K562 (cell line): ENCODE measurements around the gene HSD17B1. TPM values are rescaled to one million over a fixed set of nuclear protein-coding genes. Genes with fewer than 3 reads are reported as not detected.
A peak's percentile ranks its signal among the peaks of the same experiment; 100 is the strongest.

Experiments used
- ATAC-seq: fragments of 200-7000 bp; cut with Tn5 transposase; 3 replicates; pipeline ENCODE4 v1.9.1; 2020; ENCODE audit warnings: moderate library complexity
- BruUV-seq: library from RNA; stranded (reverse); fragments of 400-500 nt; replicated peaks from 2 replicates; lab custom pipeline; 2021; lab: Mats Ljungman, UMichigan
- CTCF ChIA-PET: fragments of 300-600 bp; formaldehyde crosslinking; extraction: SDS; loops from one replicate; lab custom pipeline; 2021; ENCODE audit warnings: low intra/inter-chr PET ratio; lab: Yijun Ruan, JAX
- POLR2A ChIA-PET: fragments of 300-600, 350-650 bp; sonication (Branson Sonifier 250); formaldehyde crosslinking; extraction: SDS; loops from one replicate; lab custom pipeline; 2021; ENCODE audit warnings: antibody characterized with exemption, inconsistent platforms; lab: Yijun Ruan, JAX
- DNase-seq, 4 experiments: peaks; one replicate each; pipeline versions ENCODE4 v3.0.0 to v3.0.0-alpha.2; 2011 to 2018; ENCODE audit warnings: low spot score in 3 of 4, mixed read lengths in 3 of 4; ENCODE audit errors: extremely low read depth in 1 of 4
- FAIRE-seq: peaks from 2 replicates; lab custom pipeline; 2011; peaks lifted over from hg19 to GRCh38; lab: Jason Lieb, UNC
- H2AFZ ChIP-seq: 2 replicates; pipeline ENCODE4 v1.6.0; 2011; ENCODE audit warnings: low read depth, low read length, control low read depth, inconsistent platforms
- H3K27ac ChIP-seq: fragments of 200-600 bp; 3 replicates; pipeline ENCODE4 v1.8.0; 2011; ENCODE audit warnings: low read depth, mild to moderate bottlenecking, control low read depth, inconsistent platforms, low read length, moderate library complexity, mixed read lengths; ENCODE audit errors: extremely low read depth
- H3K27me3 ChIP-seq, 2 experiments: fragments of 300-600 bp in 1 of 2; 2 replicates in 1 of 2; 3 replicates in 1 of 2; pipeline versions ENCODE4 v1.6.0 to v1.8.0; 2011; ENCODE audit warnings: inconsistent platforms in 2 of 2, low read length in 2 of 2, mild to moderate bottlenecking in 1 of 2, mixed read lengths in 1 of 2, moderate library complexity in 1 of 2; ENCODE audit not compliant: control insufficient read depth in 2 of 2, insufficient read depth in 2 of 2
- H3K36me3 ChIP-seq: fragments of 300-600 bp; 3 replicates; pipeline ENCODE4 v1.8.0; 2011; ENCODE audit warnings: mild to moderate bottlenecking, low read length, inconsistent platforms; ENCODE audit not compliant: control insufficient read depth, insufficient read depth
- H3K4me1 ChIP-seq, 2 experiments: fragments of 200-600 bp in 1 of 2; replicated peaks in 1 of 2; 2 replicates in 1 of 2; 3 replicates in 1 of 2; pipeline versions ENCODE4 v1.5.1 to v1.8.0; 2011; ENCODE audit warnings: inconsistent platforms in 2 of 2, low read length in 2 of 2, mild to moderate bottlenecking in 1 of 2, mixed read lengths in 1 of 2, moderate library complexity in 1 of 2; ENCODE audit not compliant: control insufficient read depth in 2 of 2, insufficient read depth in 2 of 2
- H3K4me2 ChIP-seq: 2 replicates; pipeline ENCODE4 v1.6.1; 2011; ENCODE audit warnings: low read length, control low read depth, inconsistent platforms, mixed read lengths; ENCODE audit not compliant: insufficient read depth
- H3K4me3 ChIP-seq: fragments of 200-600 bp; sonication (generic), shearing (Covaris generic); 2 replicates; pipeline ENCODE4 v1.5.1; 2016; ENCODE audit warnings: control low read depth, inconsistent platforms
- H3K79me2 ChIP-seq: fragments of 200-600 bp; 3 replicates; pipeline ENCODE4 v1.8.0; 2011; ENCODE audit warnings: low read length, inconsistent platforms; ENCODE audit not compliant: control insufficient read depth, insufficient read depth
- H3K9ac ChIP-seq, 2 experiments: 2 replicates each; pipeline versions ENCODE4 v1.6.0 to v1.6.1; 2011; ENCODE audit warnings: low read depth in 2 of 2, low read length in 2 of 2, control low read depth in 1 of 2, inconsistent platforms in 1 of 2, mild to moderate bottlenecking in 1 of 2, mixed read lengths in 1 of 2; ENCODE audit not compliant: insufficient read depth in 1 of 2
- H3K9me1 ChIP-seq: one replicate; pipeline ENCODE4 v1.6.0; 2011; ENCODE audit warnings: inconsistent platforms, mild to moderate bottlenecking, low read length, moderate library complexity; ENCODE audit not compliant: control insufficient read depth, insufficient read depth
- H3K9me3 ChIP-seq: replicated peaks from 2 replicates; pipeline ENCODE4 v1.5.1; 2011; ENCODE audit warnings: low read depth, low read length, inconsistent platforms; ENCODE audit not compliant: control insufficient read depth, insufficient read depth
- H4K20me1 ChIP-seq: replicated peaks from 2 replicates; pipeline ENCODE4 v1.6.1; 2011; ENCODE audit warnings: low read length, inconsistent platforms, mixed read lengths; ENCODE audit not compliant: control insufficient read depth, insufficient read depth
- BMI1 ChIP-seq: fragments of 150-350 bp; IDR thresholded peaks from 2 replicates; pipeline ENCODE4 v1.6.1; 2014; ENCODE audit warnings: low read length
- GATA2 ChIP-seq: sonication (generic); formaldehyde crosslinking; IDR thresholded peaks from 2 replicates; pipeline ENCODE4 v1.4.0; 2020; ENCODE audit warnings: mild to moderate bottlenecking, missing genetic modification reagents
- HNRNPLL ChIP-seq: fragments of 200-400 bp; formaldehyde crosslinking; IDR thresholded peaks from 2 replicates; pipeline ENCODE4 v1.6.1; 2017; ENCODE audit warnings: low read length, low read depth, mild to moderate bottlenecking; ENCODE audit not compliant: poor library complexity, severe bottlenecking
- KDM2B ChIP-seq: fragments of 250-450 bp; sonication (Bioruptor Pico); IDR thresholded peaks from 2 replicates; pipeline ENCODE4 v1.8.0; 2021; ENCODE audit warnings: mild to moderate bottlenecking, moderate library complexity
- KDM5B ChIP-seq: fragments of 200-600 bp; sonication (generic); IDR thresholded peaks from 2 replicates; pipeline ENCODE4 v1.6.1; 2012; ENCODE audit warnings: low read depth, mild to moderate bottlenecking, moderate library complexity, low read length, control low read depth, inconsistent platforms; ENCODE audit not compliant: insufficient replicate concordance
- LARP7 ChIP-seq: fragments of 450-650 bp; IDR thresholded peaks from 2 replicates; pipeline ENCODE4 v1.6.1; 2016
- MED1 ChIP-seq: sonication (generic); formaldehyde crosslinking; IDR thresholded peaks from 2 replicates; pipeline ENCODE4 v1.8.1; 2023; ENCODE audit warnings: missing genetic modification reagents, borderline replicate concordance
- NCOR1 ChIP-seq: fragments of 450-650 bp; IDR thresholded peaks from 2 replicates; pipeline ENCODE4 v1.6.1; 2016; ENCODE audit warnings: mild to moderate bottlenecking, moderate library complexity
- NR2C1 ChIP-seq, 2 experiments: fragments of 450-650 bp; IDR thresholded peaks; 2 replicates each; pipeline ENCODE4 v1.6.1; 2017; ENCODE audit warnings: mild to moderate bottlenecking in 2 of 2, antibody characterized with exemption in 1 of 2, inconsistent platforms in 1 of 2, missing compliant biosample characterization in 1 of 2, missing genetic modification characterization in 1 of 2
- SRF ChIP-seq, 2 experiments: fragments of 250-450, 450-650 bp in 1 of 2; sonication (Bioruptor Pico) in 1 of 2; sonication (generic) in 1 of 2; formaldehyde crosslinking; IDR thresholded peaks; 2 replicates each; pipeline versions ENCODE4 v1.5.0 to v1.5.1; 2020 to 2022; ENCODE audit warnings: mild to moderate bottlenecking in 1 of 2, missing genetic modification reagents in 1 of 2
- ZNF3 ChIP-seq: fragments of 250-450 bp; sonication (Bioruptor Pico); IDR thresholded peaks from 2 replicates; pipeline ENCODE4 v1.5.0; 2021; ENCODE audit warnings: mild to moderate bottlenecking, moderate library complexity
- WGBS: fragments of 100-300 bp; shearing (Covaris generic); methylation state at CpG from one replicate; pipeline ENCODE4 v1.1.6; 2016; ENCODE audit warnings: low coverage, mixed read lengths; ENCODE audit not compliant: insufficient coverage; ENCODE audit errors: missing lambda C conversion rate; 5-methylcytosine and 5-hydroxymethylcytosine counted together
- in situ Hi-C: fragments of 300-500 bp; cut with MboI; formaldehyde crosslinking; loops from 4 replicates; pipeline ENCODE4 v1.15.0; 2018; ENCODE audit warnings: inconsistent platforms, mixed read lengths
- intact Hi-C: fragments of 100-400 bp; cut with micrococcal nuclease; formaldehyde crosslinking; loops from 2 replicates; pipeline ENCODE4 v1.14.2; 2022
- polyA plus RNA-seq, 8 experiments: library from polyadenylated mRNA; depleted of rRNA in 4 of 8; stranded (reverse) in 5 of 8; unstranded in 3 of 8; fragments of >200 nt; fragmentation: Nextera tagmentation in 2 of 8; fragmentation: Illumina TruSeq in 1 of 8; extraction: Ambion mirVana in 2 of 8; extraction: Trizol in 1 of 8; gene quantifications; 2 replicates each; pipeline versions ENCODE4 v1.2.1 to v1.2.3, GENCODE V29; 2011 to 2014; ENCODE audit warnings: inconsistent platforms in 1 of 8, missing spikeins in 1 of 8
- total RNA-seq, 7 experiments: library from RNA; depleted of rRNA in 6 of 7; stranded (reverse); fragments of >200 nt in 6 of 7; fragmentation: Illumina TruSeq in 2 of 7; extraction: Trizol in 2 of 7; gene quantifications; 2 replicates each; pipeline versions ENCODE4 v1.2.1 to v1.2.3, GENCODE V29; 2011 to 2021; ENCODE audit warnings: low replicate concordance in 1 of 7
- TF ChIP-seq, protein P1 (sequence below): fragments of 250-450 bp; sonication (Bioruptor Pico); IDR thresholded peaks from 2 replicates; pipeline ENCODE4 v1.8.0; 2021; ENCODE audit warnings: mild to moderate bottlenecking, moderate library complexity
- TF ChIP-seq, protein P2 (sequence below): sonication (generic); IDR thresholded peaks from 2 replicates; pipeline ENCODE4 v1.6.1; 2016

HSD17B1 gene
- total and polyA plus RNA-seq, 9 of the 15 experiments (the other 6 are each of a cell fraction or from before 2014, with no cell fraction given): 0.55 to 21.1 (median 3.6) TPM

DNA sequence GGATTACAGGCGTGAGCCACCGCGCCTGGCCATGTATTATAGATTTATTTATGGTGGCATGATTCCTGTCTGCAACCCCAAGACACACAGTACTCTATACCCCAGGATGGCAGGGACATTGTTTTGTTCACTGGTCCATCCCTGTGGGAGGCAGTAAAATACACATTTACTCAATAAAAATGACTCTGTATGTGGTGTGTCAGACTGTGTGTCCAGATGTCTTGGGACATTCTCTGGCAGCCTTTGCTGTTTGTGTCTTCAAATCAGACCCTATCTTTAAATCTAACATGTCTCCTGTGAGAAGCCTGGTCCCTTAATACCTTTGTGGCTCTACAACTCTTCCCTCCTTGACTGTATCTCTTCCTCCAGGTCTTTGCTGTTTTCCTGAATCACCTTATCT is 7.5 kb downstream of the HSD17B1 start:
- H4K20me1 ChIP-seq: no peaks in the 10 kb centered on the region
- no peaks in the 10 kb centered on the region for H3K9me3 ChIP-seq
- no peaks in the 10 kb centered on the region for H3K9me1 ChIP-seq
- H3K9ac ChIP-seq: no peak overlapping the region
- H3K27ac ChIP-seq: no peak overlapping the region
- no TSS peak for BruUV-seq
- DNase-seq: no peak
- in situ Hi-C loops (no loop called here), intact Hi-C loops (no loop called here)
- peaks cover 28% of the 10 kb centered on the region for H3K79me2 ChIP-seq
- H3K4me3 ChIP-seq: no peak overlapping the region
- H3K27me3 ChIP-seq: no peaks in the 10 kb centered on the region
- TF ChIP-seq ZNF3 (CRISPR knock-in tag) (no peak), GATA2 (0 out of 2 replicates have a peak, but pooled peaks have one; percentile 42), NCOR1 (no peak)
- no peak overlapping the region for H3K4me2 ChIP-seq
- no peak for FAIRE-seq
- POLR2A ChIA-PET: interaction anchor here (1.0 kb wide), 1 partner anchor 20 kb away, joined by 3 read pairs; no protein-coding TSS in a partner anchor
- no peak for ATAC-seq
- WGBS: 91% methylated on average over 3 of the region's 3 CpGs
- peaks cover 18 to 45% of the 10 kb centered on the region in 2 experiments for H3K4me1 ChIP-seq
- H3K36me3 ChIP-seq: peaks cover 23% of the 10 kb centered on the region
- CTCF ChIA-PET: no interaction called here
- no peak overlapping the region for H2AFZ ChIP-seq

DNA sequence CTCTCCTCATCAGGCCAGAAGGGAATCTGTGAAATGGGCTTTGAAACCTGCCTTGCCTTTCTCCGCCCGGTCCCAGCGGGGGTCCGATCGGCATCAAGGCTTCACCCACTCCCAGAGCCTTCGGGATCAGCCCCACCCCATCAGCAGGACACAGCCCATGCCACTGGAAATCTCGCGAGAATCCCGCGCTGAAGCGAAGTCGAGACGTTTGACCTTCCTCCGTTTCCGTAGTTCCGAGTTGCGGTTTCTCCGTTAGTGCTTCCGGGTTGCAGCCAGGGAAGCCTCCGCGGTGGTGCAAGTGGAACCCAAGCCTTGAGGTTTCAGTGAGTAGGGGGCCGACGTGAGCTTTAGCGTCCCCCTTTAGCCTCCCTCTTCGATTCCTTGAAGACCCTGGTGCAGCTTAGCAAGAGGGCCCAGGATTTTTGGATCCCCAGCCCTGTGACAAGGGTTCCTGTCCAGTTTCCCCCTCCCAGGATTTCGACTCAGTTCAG is 9.2 kb downstream of the HSD17B1 start, which contains the start of gene COASY:
TSS of gene COASY (plus strand) at position 252 of the 491 bp plus-strand sequence. CDS start 475 bp downstream, outside the sequence.
- CTCF ChIA-PET: no interaction called here
- no TSS peak for BruUV-seq
- peak; percentile 93 for FAIRE-seq
- peak; percentile 91 to 99 (median 94) for DNase-seq
- Histone ChIP-seq H3K9me3 (no peaks in the 10 kb centered on the region), H3K4me1 (peaks cover 21 to 54% of the 10 kb centered on the region in 2 experiments), H3K36me3 (peaks cover 37% of the 10 kb centered on the region), H3K79me2 (peaks cover 35% of the 10 kb centered on the region), H3K4me2 (peak within 1 kb of the TSS; percentile 92), H2AFZ (peak within 1 kb of the TSS; percentile 91), H3K9me1 (no peaks in the 10 kb centered on the region), H3K9ac (peak within 1 kb of the TSS; percentile 93 to 99), H3K27me3 (no peaks in the 10 kb centered on the region), H4K20me1 (no peaks in the 10 kb centered on the region), H3K27ac (peak within 1 kb of the TSS; percentile 88), H3K4me3 (peak within 1 kb of the TSS; percentile 74)
- 0% methylated on average over 25 of the region's 26 CpGs for WGBS
- peak; percentile 77 for ATAC-seq
- in situ Hi-C loops: no loop called here
- POLR2A ChIA-PET: interaction anchor here (1.1 kb wide), 1 partner anchor 116 kb away, joined by 4 read pairs; no protein-coding TSS in a partner anchor
- intact Hi-C loops: no loop called here
- TF ChIP-seq LARP7: no peak
- TF ChIP-seq, protein P1, sequence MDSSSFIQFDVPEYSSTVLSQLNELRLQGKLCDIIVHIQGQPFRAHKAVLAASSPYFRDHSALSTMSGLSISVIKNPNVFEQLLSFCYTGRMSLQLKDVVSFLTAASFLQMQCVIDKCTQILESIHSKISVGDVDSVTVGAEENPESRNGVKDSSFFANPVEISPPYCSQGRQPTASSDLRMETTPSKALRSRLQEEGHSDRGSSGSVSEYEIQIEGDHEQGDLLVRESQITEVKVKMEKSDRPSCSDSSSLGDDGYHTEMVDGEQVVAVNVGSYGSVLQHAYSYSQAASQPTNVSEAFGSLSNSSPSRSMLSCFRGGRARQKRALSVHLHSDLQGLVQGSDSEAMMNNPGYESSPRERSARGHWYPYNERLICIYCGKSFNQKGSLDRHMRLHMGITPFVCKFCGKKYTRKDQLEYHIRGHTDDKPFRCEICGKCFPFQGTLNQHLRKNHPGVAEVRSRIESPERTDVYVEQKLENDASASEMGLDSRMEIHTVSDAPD (CRISPR knock-in tag): no peak
- TF ChIP-seq HNRNPLL: peak; percentile 97
- peak; percentile 99 for TF ChIP-seq NR2C1 (IDR thresholded peaks at IDR 0.05)
- peak; percentile 99 for TF ChIP-seq NR2C1 (tag; IDR thresholded peaks at IDR 0.05)
- TF ChIP-seq MED1 (CRISPR knock-in tag): no peak
- TF ChIP-seq SRF (CRISPR knock-in tag; IDR thresholded peaks at IDR 0.05): no peak
- no peak for TF ChIP-seq KDM5B
- TF ChIP-seq BMI1: no peak
- TF ChIP-seq KDM2B (CRISPR knock-in tag): no peak
- TF ChIP-seq, protein P2, sequence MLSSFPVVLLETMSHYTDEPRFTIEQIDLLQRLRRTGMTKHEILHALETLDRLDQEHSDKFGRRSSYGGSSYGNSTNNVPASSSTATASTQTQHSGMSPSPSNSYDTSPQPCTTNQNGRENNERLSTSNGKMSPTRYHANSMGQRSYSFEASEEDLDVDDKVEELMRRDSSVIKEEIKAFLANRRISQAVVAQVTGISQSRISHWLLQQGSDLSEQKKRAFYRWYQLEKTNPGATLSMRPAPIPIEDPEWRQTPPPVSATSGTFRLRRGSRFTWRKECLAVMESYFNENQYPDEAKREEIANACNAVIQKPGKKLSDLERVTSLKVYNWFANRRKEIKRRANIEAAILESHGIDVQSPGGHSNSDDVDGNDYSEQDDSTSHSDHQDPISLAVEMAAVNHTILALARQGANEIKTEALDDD: peak; percentile 73; the same call in 1 of the 2 replicates
